GM12892 (cell line): ENCODE results near the gene FBXO15.

Experiments used
- POLR2A ChIP-seq: IDR thresholded peaks from 2 replicates; pipeline ENCODE4 v1.6.1; 2011; ENCODE audit warnings: low read depth, low read length, control low read depth
- POLR2AphosphoS5 ChIP-seq: IDR thresholded peaks from 2 replicates; pipeline ENCODE4 v1.6.1; 2011; ENCODE audit warnings: low read depth, low read length, control low read depth

GRCh38 chr18:74068296-74068695 lies 79.3 kb downstream of the FBXO15 start:
- TF ChIP-seq POLR2AphosphoS5 (no peak), POLR2A (no peak)
